SIG-M5 treated with dmso at 0.1 percent for 504 hours (cell line): ENCODE results near the gene SCUBE1.

ENCODE experiments used
- DNase-seq: peaks from one replicate; lab custom pipeline; 2025; ENCODE audit not compliant: unreplicated experiment; lab: John Stamatoyannopoulos, UW

The SCUBE1 gene

GRCh38 chr22:43329061-43329460, 14.1 kb downstream of the SCUBE1 start:
- no peak for DNase-seq

DNA sequence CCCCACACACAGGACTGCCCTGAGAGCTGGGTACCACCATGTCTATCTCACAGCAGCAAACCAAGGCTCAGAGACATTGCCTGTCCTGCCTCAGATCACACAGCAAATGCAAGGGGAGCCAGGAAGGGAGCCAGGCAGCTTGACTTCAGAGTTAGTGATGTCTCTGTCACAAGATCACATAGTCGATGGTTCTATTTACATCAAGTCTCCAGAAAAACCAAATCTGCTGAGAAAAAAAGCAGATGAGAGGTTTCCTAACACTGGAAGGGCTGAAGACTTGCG, 16.1 kb downstream of the SCUBE1 start:
- DNase-seq = no peak

DNA sequence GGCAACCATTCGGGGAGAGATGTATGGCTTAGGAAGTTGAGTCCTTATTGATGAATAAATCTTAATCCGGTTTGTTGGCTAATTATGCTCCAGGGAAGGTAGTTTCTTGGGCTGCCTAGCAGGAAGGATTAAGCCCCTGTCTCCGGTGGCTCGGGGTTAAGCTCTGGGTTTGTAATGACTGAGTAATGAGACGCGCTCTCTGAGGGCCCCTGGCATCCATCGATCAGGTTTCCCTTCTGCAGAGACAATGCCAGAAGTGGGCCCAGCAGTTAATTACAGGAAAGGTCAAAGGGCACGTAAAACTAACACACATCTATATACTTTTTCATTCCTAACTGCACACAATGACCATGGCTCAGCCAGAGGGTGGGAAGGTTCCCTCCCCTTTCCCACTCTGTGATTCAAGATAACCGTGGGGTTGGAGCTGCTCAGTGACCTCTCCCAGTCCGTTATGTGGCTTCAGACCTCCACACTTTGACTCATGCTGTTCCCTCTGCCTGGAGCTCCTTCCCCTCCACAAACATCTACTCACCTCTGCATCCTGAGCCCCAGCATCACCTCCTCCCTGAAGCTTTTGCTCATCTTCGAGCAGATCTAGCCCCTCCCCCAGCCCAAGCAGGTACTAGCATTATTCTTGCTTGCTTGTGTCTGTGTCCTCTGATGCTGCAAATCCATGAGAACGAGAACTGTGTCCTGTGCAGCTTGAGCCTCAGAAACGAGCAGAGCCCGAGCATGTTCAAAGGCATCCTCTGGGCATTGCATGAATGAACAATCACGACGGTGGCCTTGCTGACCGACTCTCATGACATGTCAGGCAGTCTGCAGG, 16.6 kb downstream of the SCUBE1 start:
- no peak for DNase-seq

- DNase-seq = no peak
Observed at GRCh38 chr22:43325176-43325575, 18.0 kb downstream of the SCUBE1 start.

GRCh38 chr22:43320943-43321900, 21.9 kb downstream of the SCUBE1 start:
- DNase-seq = no peak

DNA sequence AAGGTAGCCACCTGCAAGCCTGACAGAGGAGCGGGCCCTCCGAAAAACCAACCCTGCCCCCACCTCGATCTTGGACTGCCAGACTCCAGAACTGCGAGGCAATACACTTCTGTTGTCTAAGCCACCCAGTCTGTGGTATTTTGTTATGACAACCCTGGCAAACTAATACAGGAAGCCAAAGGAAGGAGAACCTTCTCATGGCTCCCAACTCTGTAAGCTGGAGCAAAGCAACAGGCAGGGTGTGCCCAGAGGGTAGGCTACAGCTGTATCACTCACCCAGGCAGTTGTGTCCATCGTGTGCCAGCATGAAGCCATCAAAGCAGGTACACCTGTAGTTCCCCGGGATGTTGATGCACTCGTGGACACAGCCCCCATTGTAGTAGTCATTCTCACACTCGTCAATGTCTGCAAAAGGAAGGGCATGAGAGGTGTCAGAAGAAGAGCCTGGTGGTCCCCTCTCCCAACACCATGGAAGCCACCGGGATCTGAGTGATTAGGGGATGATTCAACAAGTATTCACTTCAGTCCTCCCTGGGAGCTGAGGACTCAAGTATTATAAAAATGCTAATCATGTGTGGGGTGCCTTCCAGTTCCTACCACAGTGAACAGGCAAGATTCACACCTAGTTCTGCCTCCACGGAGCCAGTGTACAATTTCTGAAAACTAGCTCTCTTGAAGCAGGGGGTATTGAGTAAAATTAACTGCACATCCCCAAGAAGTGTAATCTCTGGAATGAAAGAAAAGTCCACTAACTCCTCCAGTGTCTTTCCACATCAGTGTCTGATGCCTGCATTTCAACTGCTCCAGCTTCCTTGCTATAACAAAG, 23.3 kb downstream of the SCUBE1 start:
- DNase-seq = no peak

GRCh38 chr22:43317239-43317638, 25.9 kb downstream of the SCUBE1 start:
- no peak for DNase-seq

- no peak for DNase-seq
Observed at GRCh38 chr22:43315687-43316217, 27.4 kb downstream of the SCUBE1 start.

GRCh38 chr22:43314611-43315010, 28.6 kb downstream of the SCUBE1 start:
- DNase-seq = no peak

- DNase-seq = no peak
Observed at GRCh38 chr22:43313890-43314474, 29.2 kb downstream of the SCUBE1 start.

DNA sequence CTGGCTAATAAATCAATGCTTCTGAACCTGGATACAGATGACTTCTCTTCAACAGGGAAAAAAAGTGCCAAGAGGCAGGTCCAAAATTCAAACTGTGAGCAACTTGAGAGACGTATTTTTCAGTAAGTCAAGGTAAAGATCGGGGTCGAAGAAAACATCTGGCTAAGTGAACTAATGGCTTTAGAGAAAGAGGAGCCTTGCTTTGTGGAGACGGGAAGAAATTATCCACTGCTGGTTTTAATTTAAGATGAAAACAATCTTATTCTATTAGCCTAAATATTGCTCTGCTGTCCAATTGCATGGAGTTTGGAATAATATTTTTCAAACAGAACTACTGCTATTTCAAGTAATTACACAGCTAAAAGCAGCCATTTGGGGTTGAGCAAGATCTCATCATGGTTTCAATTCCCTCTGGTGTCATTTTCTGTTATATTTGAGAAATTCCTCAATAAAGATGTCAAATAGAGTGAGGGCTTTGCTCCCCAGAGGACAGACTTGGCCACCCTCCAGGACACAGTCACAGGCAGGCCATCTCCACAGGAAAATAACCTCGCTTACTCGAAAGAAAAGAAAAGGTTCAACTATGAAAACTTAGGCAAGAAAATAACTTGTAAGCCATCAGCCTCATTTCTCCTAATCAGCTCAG, 29.8 kb downstream of the SCUBE1 start:
- peak; percentile 69 for DNase-seq

DNA sequence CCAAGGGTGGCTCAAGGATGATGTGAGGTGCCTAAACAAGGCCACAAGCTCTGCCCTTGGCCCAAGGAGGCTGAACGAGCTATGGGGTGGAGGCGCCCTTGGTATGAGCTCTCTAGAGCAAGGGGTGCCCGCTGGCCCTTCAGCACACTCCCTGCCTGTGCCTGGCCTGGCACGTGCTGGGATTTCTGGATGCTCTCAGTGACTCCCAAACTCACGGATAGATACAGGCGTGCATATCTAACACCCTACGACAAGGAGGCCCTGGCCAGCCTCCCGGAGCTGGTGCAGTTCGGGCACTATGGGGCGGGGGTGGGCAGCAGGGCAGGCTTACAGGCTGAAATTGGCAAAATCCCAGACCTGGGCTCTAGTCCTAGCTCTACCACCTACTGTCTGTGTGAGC, 30.6 kb downstream of the SCUBE1 start:
- DNase-seq = no peak

- DNase-seq = no peak
Observed at GRCh38 chr22:43310798-43311197, 32.4 kb downstream of the SCUBE1 start.

DNA sequence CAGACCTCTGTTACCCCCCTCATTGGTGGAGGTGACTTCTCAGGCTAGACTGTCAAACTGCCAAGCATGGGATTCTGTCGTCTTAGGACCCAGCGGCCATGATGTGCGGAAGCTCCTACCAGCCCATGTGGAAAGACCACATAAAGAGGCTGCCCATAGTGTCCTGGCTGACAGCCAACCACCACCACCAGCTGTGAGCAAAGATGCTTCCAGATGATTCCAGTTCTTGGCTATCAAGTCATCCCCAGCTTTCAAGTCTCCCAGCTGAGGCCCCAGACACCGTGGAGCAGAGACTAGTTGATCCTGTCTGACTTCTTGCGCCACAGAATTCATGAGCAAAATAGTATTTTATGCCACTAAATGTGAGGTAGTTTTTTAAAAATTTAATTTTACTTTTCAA, 32.9 kb downstream of the SCUBE1 start:
- no peak for DNase-seq

DNA sequence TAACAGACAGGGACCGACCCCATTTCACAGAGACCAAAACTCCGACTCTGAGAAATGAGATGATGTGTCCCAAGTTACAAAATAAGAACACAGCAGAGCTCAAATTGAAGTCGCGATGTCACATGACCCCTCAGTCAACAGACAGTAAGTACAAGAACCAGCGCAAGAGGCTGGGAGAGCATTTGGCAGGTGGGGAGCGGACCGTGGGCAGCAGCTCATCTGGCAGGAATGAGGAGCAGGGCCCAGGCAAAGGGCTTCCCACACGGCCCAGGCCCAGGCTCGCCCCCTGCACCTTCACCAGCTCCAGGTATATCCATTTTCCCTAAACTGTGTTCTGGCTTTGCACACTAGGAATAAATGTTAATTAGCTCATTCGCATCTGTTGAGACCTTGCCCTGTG, 34.3 kb downstream of the SCUBE1 start:
- no peak for DNase-seq

GRCh38 chr22:43308060-43308830, 34.9 kb downstream of the SCUBE1 start:
- no peak for DNase-seq

DNA sequence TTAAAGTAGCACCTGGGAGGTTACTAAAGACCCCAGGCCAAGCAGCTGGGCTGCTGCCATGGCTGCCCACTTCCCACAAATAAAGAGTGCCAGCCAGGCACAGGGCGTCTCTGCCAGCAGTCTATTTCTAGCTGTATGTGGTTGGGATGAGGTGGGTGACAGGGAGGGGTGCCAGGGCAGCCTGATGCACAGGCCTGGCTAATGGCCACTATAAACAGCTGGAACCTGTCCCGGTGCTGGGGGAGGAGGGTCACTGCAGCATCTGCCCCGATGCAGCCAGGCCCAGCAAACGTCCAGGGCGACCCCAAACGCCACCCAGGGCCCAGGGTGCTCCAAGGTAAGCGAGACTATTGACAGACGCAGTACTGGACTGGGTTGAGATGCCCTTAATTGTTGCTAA, 37.4 kb downstream of the SCUBE1 start:
- DNase-seq = no peak

DNA sequence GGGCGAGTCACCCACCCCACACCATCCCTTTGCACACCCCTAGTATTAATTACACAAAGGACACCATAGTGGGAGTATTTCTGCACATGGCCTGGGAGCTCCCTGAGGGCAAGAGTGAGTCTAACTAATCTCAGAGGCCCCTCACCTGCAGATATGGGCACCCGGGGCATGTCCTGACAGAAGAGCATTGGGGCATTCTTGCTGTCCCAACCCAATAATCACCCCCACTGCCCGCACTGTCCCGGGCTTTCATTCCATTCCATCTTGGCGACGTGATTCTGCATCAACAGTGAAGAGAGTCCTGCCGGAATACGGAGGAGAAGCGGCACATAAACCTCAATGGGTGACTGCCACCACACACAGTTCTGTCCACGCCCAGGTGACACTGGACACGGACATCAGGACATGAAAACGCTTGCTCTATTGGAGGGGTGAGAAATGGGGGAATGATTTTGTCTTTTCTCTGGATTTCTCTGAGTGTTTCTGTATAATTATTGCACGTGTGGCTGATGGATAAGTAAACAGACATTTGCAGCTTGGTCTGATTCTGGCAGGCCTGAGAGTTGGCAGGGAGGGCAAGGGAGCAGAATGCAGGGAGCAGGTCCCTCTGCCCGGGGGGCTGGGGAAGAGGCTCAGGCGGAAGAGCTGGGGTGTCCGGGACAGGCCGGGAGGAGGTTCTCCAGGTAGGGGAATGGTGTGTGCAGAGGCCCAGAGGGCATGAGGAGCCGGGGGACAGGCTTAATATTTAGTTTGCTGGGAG, 38.2 kb downstream of the SCUBE1 start:
- no peak for DNase-seq

GRCh38 chr22:43303751-43304150, 39.4 kb downstream of the SCUBE1 start:
- no peak for DNase-seq
